AG04450 (cell line): ENCODE results near the gene ATRIP. TPM values are rescaled to one million over a fixed set of nuclear protein-coding genes. Genes with fewer than 3 reads are reported as not detected.

Experiments used
- CTCF ChIA-PET: fragments of 300-600, 350-600 bp; formaldehyde crosslinking; extraction: SDS; loops from one replicate; lab custom pipeline; 2022; ENCODE audit warnings: antibody characterized with exemption, inconsistent platforms; lab: Charles Lee
- POLR2A ChIA-PET: fragments of 350-600 bp; formaldehyde crosslinking; extraction: SDS; loops from one replicate; lab custom pipeline; 2021; ENCODE audit warnings: antibody characterized with exemption, inconsistent platforms; lab: Yijun Ruan, JAX
- DNase-seq: peaks from one replicate; pipeline ENCODE4 v3.0.0-alpha.2; 2011; ENCODE audit warnings: low read depth, low spot score
- H3K27ac ChIP-seq: one replicate; pipeline ENCODE4 v1.5.1; 2012; ENCODE audit warnings: low read depth, low read length, control low read depth
- H3K27me3 ChIP-seq: one replicate; pipeline ENCODE4 v1.6.0; 2012; ENCODE audit warnings: low read length; ENCODE audit not compliant: control insufficient read depth, insufficient read depth
- H3K4me3 ChIP-seq: 2 replicates; pipeline ENCODE4 v1.5.1; 2011; ENCODE audit warnings: mild to moderate bottlenecking, low read depth, low read length, control low read depth
- H3K9me3 ChIP-seq: 2 replicates; pipeline ENCODE4 v1.5.1; 2012; ENCODE audit warnings: low read length; ENCODE audit not compliant: control insufficient read depth, insufficient read depth
- polyA plus RNA-seq: library from polyadenylated mRNA; depleted of rRNA; stranded (reverse); fragments of >200 nt; gene quantifications from 2 replicates; pipeline ENCODE4 v1.2.3, GENCODE V29; 2011
- TF ChIP-seq, protein P1 (sequence below): IDR thresholded peaks from 2 replicates; pipeline ENCODE4 v1.5.1; 2011; ENCODE audit warnings: low read depth, low read length, control low read depth, inconsistent platforms

The ATRIP gene
- polyA plus RNA-seq, 1 experiment: 5.8 TPM

DNA sequence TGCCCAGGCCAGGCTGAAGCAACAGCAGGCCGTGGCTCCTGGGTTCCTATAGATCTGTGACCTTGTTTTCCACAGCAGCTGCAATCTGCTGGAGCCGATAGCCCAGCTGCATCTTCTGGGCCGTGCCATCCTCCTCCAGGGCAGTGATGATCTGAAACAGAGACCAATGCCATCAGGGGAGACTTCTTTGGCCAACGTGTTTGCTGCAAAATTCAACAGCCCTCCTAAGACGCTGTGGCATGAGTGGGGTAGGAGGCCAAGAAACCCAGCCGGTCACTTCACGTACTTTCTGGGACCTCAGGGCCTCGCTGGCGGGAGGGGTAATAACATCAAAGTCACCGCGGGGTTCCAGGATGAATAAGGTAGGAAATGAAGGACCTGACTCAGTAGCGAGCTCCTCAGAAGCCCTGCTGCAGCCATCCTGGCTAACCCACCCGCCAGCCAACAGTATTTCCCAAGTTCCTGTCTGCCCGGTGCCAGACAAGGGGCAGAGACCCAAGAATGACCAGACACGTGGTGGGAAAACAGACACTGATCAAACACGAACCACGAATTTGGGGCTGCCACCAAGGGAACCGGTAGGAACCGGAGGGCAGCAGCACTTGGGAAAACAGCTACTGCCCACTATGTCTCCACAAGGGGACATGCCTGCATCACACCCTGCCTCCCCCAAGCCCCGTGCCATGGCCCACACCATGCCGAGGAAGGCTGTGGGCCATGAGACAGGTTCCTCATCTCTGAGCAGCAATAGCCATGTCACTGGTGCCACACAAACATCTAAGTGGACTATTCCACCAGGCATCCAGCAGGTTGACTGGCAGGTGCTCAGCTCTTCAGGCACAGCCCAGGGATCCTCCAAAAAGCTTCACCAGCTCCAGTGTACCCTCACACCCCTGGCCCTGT lies 41.8 kb upstream of the ATRIP start:
- TF ChIP-seq, protein P1, sequence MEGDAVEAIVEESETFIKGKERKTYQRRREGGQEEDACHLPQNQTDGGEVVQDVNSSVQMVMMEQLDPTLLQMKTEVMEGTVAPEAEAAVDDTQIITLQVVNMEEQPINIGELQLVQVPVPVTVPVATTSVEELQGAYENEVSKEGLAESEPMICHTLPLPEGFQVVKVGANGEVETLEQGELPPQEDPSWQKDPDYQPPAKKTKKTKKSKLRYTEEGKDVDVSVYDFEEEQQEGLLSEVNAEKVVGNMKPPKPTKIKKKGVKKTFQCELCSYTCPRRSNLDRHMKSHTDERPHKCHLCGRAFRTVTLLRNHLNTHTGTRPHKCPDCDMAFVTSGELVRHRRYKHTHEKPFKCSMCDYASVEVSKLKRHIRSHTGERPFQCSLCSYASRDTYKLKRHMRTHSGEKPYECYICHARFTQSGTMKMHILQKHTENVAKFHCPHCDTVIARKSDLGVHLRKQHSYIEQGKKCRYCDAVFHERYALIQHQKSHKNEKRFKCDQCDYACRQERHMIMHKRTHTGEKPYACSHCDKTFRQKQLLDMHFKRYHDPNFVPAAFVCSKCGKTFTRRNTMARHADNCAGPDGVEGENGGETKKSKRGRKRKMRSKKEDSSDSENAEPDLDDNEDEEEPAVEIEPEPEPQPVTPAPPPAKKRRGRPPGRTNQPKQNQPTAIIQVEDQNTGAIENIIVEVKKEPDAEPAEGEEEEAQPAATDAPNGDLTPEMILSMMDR: no peak
- Histone ChIP-seq H3K27ac (no peak overlapping the region), H3K4me3 (no peak overlapping the region), H3K9me3 (no peaks in the 10 kb centered on the region; the same call in 1 of the 2 replicates), H3K27me3 (no peaks in the 10 kb centered on the region)
- ChIA-PET POLR2A (no interaction called here), CTCF (interaction anchor here (7.6 kb wide), 1 partner anchor 30 kb away, joined by 402 read pairs; the partner anchor contains the start of genes CCDC51, PLXNB1 and TMA7)
- no peak for DNase-seq

DNA sequence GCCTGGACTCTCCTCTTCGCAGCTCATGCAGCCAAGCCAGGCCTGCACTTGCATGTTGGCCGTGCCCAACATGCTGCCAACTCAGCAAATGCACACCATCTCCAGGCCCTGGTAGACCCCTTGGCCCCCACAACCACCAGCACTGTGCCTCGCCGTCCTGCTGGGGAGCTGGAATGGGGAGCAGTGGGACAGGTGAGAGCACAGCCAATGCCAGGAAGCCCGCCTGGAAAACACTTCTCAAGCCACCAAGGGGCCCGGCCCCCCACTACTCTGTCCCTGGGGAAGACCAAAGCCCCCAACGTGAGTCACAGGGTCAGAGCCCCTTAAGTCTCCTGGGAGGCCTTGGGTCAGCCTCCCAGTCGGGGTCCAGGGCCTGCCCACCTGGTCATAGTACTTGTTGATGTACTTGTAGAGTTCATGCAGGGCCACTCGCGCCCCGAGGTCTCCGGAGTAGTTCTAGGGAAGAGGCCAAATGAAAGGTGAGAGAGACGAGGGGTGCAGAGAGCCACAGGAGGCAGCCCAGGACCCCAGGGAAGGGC lies 41.1 kb upstream of the ATRIP start:
- no peaks in the 10 kb centered on the region; the same call in 1 of the 2 replicates for H3K9me3 ChIP-seq
- no peak overlapping the region for H3K4me3 ChIP-seq
- POLR2A ChIA-PET: no interaction called here
- H3K27ac ChIP-seq: no peak overlapping the region
- no peaks in the 10 kb centered on the region for H3K27me3 ChIP-seq
- TF ChIP-seq, protein P1: no peak
- CTCF ChIA-PET: interaction anchor here (5.5 to 7.6 kb wide), 2 partner anchors 29 to 31 kb away, joined by 38 to 402 read pairs; partner anchors contain the start of genes CCDC51, PLXNB1 and TMA7
- no peak for DNase-seq

DNA sequence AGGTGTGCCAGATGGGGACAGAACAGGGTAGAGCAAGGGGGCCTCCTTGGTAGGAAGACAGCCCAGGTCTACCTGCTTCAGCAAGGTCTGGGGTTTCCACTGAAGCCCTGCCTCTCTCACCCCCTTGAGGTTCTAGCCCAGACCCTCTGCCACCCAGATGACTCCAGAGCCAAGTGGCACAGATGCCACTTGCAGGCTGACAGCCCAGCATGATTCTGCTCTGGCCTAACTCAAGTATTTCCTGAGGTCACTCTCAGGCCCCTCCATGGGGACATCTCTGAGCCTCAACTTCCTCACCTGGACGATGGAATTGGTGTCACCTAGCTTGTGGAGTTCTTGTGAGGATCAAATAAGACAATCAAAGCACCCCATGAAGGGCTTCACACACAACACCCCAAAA lies 40.6 kb upstream of the ATRIP start:
- CTCF ChIA-PET: interaction anchor here (5.5 kb wide), 1 partner anchor 30 kb away, joined by 38 read pairs; no protein-coding TSS in a partner anchor
- Histone ChIP-seq H3K27ac (no peak overlapping the region), H3K27me3 (no peaks in the 10 kb centered on the region), H3K9me3 (no peaks in the 10 kb centered on the region; the same call in 1 of the 2 replicates), H3K4me3 (no peak overlapping the region)
- no peak for DNase-seq
- POLR2A ChIA-PET: no interaction called here
- TF ChIP-seq, protein P1: no peak

DNA sequence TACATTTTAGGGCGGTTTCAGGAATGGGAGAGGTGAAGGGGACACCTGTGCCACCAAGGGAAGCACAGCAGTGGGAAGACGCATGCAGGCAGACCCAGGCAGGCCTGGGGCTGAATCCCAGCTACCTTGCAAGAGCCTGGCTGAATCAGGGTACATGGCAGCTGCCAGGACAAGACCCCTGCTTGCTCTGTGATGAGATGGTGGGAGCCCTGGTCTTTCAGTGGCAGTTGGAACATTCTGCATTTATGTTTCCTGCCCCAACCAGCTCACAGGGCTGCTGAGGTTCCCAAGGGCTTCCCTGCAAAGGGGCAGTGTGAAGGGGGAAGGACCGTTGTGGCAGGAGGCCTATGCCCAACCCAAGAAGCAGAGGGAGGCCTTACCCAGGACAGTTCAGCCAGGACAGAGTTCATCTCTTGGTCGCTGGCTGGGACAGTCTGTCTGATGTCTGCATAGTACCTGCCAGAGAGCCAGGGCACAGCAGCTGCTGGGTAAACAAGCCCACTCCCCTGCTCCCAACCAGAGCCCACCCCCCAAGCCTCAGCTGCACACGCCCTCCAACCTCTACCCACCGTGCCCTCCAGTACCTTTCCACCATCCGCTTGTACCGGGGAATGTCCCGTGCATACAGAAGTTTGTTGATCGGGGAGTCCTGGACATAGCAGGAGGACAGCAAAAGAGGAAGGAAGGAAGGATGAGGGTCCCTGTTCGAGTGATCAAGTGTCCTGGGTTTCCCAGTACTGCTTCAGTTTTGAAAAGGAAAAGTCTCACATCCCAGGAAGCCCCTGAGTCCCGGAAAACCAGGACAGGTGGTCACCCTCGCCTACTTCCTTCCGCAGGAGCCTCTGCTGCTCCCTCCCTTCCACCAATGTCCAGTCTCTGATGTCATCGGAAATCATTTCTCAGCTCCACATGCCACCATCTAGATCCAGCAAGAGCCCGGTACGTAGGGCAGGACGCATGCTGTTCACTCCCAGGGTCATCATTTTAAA lies 39.8 kb upstream of the ATRIP start:
- TF ChIP-seq, protein P1: no peak

More for the DNA sequence above, 39.8 kb upstream of the ATRIP start:
- H3K27me3 ChIP-seq: no peaks in the 10 kb centered on the region
- DNase-seq: no peak
- no peak overlapping the region for H3K4me3 ChIP-seq
- ChIA-PET CTCF (interaction anchor here (5.5 kb wide), 1 partner anchor 29 kb away, joined by 38 read pairs; no protein-coding TSS in a partner anchor), POLR2A (no interaction called here)
- no peaks in the 10 kb centered on the region; the same call in 1 of the 2 replicates for H3K9me3 ChIP-seq
- H3K27ac ChIP-seq: no peak overlapping the region
